Measurements from ENCODE around the gene ANXA2R.
"Not testable (repeated sequence)": the region's sequence is repeated elsewhere in the genome, so short reads cannot be mapped to it uniquely, and the experiment has no call there.

The ANXA2R gene

DNA sequence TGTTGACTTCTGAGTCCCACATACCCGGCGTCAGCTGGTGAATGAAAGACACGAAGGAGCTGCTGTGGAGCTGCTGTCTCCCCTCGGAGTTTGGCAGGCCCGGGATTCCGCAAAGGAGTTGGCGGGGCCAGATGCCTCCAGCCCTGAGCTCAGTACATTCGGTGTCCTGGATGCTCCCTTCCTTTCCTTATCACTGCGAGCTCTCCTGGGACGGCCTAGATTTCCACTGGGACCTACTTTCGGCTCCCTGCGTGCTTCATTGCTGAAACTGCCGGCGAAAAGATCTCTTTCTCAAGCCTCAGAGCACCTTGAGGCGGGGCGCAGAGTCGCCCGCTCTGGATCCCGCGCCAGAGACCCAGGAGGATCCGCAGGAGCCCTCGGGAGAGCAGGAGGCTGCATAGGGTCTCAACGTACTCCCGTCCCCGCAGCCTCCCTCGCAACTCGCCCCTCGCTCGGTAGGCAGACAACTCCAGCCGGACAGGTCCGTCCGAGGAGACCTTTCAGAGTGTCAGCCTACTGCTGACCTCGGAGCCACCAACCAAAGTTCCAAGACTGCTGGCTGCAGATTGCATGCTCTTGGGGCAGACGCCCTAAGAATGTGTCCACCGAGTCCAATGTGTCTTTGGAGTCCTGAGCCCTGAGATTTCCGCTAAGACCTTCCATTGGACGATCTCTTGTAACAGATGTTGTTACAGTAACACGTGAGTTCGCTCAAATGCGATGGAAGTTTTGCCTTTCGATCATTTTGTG is 6.1 kb downstream of the ANXA2R start:
- no peak for DNase-seq (ENCODE audit: low spot score)

GRCh38 chr5:43027054-43027785 is 12.9 kb downstream of the ANXA2R start:
- DNase-seq (ENCODE audit: low spot score): no peak

DNA sequence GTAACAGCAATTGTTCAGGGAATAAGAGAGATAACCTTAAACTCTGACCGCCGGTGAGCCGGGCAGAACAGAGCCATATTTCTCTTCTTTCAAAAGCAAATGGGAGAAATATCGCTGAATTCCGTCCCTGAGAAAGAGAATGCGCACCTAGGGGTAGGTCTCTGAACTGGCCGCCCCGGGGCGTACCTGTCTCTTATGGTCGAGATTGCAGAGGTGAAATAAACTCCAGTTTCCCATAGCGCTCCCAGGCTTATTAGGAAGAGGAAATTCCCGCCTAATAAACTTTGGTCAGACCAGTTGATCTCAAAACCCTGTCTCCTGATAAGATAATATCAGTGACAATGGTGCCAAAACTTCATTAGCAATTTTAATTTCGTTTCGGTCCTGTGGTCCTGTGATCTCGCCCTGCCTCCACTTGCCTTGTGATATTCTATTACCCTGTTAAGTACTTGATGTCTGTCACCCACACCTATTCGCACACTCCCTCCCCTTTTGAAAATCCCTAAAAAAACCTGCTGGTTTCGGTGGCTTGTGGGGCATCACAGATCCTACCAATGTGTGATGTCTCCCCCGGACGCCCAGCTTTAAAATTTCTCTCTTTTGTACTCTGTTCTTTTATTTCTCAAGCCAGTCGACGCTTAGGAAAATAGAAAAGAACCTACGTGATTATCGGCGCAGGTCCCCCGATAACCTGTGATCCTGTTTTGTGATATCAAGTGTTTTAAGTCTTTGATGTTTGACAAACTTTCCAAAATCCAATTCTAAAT is 14.8 kb downstream of the ANXA2R start:
- not testable (repeated sequence) for DNase-seq (ENCODE audit: low spot score)

DNA sequence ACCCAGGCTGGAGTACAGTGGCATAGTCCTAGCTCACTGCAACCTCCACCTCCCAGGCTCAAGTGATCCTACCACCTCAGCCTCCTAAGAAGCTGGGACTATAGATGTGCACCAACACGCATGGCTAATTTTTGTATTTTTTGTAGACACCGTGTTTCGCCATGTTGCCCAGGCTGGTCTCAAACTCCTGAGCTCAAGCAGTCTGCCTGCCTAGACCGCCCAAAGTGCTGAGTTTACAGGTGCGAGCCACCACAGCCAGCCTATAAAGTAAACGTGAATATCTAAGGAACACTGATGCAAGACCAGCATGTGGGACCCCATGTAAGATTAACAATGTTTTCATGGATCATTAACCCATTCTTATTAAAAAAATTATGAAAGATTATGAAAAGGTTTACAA is 15.9 kb downstream of the ANXA2R start:
- no peak for DNase-seq (ENCODE audit: low spot score)

GRCh38 chr5:43021151-43021550 is 19.0 kb downstream of the ANXA2R start:
- DNase-seq (ENCODE audit: low spot score): no peak

DNA sequence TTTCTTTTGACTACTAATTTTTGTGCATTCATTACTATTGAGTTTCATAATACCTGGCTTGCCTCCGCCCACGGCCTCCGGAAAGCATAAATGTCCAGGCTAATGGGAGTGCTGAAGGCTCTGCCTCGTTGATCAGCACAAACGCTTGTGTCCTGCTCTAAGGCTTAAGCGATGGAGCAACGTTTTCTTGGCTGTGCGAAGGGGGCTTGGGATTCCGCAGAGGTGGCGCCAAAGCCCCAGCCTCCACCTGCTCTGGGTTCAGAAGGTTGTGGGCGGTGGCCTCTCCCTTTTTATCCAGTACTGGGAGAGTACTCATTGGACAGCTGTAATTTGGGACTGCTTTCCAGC is 19.7 kb downstream of the ANXA2R start:
- no peak for DNase-seq (ENCODE audit: low spot score)

GRCh38 chr5:43019614-43020398 is 20.3 kb downstream of the ANXA2R start:
- no peak for DNase-seq (ENCODE audit: low spot score)

DNA sequence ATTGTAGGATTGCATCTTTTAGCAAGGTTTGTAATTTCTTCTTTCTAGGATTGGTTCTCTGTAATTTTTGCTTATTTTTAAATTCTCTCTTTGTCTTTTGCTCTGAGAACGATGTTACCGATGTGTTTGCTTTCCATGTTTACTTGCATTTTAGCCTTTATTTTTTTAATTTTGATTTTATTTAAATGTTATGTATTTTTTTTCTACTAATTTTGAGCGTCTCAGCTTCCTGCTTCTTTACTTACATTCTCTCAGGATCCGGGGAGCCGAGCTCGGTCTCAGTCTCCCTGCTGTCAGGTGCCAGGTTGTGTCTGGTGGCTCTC is 20.9 kb downstream of the ANXA2R start:
- no peak for DNase-seq (ENCODE audit: low spot score)

- DNase-seq (ENCODE audit: low spot score): no peak
Measured at GRCh38 chr5:43017428-43017815, 22.7 kb downstream of the ANXA2R start.

- no peak for DNase-seq (ENCODE audit: low spot score)
Measured at GRCh38 chr5:43016217-43016779, 23.8 kb downstream of the ANXA2R start.

- no peak for DNase-seq (ENCODE audit: low spot score)
Measured at GRCh38 chr5:43014522-43014921, 25.6 kb downstream of the ANXA2R start.

GRCh38 chr5:43010935-43011315 is 29.2 kb downstream of the ANXA2R start:
- DNase-seq (ENCODE audit: low spot score): no peak

GRCh38 chr5:43008363-43009153 is 31.6 kb downstream of the ANXA2R start:
- DNase-seq (ENCODE audit: low spot score): peak; percentile 86

GRCh38 chr5:43007911-43008362 is 32.2 kb downstream of the ANXA2R start:
- no peak for DNase-seq (ENCODE audit: low spot score)

- peak; percentile 82 for DNase-seq (ENCODE audit: low spot score)
Measured at GRCh38 chr5:43007246-43007910, 32.7 kb downstream of the ANXA2R start.

GRCh38 chr5:43006424-43007202 is 33.5 kb downstream of the ANXA2R start:
- no peak for DNase-seq (ENCODE audit: low spot score)

GRCh38 chr5:43005031-43005430 is 35.1 kb downstream of the ANXA2R start:
- DNase-seq (ENCODE audit: low spot score): no peak

DNA sequence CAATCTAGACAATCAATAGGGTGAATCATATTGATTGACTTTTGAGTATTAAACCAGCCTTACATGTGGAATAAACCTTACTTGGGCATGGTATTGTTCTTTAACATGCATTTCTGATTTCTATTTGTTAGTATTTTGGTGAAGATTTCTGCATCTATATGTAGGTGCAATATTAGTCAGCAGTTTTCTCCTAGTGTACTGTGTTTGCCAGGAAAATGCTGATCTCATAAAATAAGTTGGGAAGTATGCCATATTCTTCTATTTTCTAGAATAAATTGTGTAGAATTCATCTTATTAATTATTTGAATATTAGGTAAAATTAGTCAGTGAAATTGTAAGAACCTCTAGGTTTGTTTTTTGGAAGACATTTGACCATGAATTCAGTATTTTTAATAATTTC is 38.4 kb downstream of the ANXA2R start:
- no peak for DNase-seq (ENCODE audit: low spot score)

DNA sequence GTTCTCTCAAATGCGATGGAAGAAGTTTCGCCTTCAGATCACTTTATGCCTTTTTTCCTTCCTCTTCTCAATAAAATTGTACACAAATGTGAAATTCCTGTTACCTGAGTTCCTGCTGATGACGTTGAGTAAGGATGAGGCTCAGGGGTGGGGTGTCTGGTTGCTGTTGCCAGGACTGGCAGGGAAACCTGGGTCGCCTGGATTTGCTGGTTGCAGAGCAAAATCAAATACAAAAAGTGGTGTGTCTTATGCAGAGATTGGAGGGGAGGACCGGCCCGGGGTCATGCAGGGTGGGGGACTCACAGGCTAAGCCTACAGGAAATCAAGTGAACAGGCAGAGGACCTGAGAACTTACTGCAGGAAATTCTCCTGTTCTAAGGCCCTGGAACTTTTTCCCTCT is 39.2 kb downstream of the ANXA2R start:
- DNase-seq (ENCODE audit: low spot score): no peak

Measured in putamen (tissue), 1 donor.